ENCODE results near the gene OR6N2.

Gene OR6N2

DNA sequence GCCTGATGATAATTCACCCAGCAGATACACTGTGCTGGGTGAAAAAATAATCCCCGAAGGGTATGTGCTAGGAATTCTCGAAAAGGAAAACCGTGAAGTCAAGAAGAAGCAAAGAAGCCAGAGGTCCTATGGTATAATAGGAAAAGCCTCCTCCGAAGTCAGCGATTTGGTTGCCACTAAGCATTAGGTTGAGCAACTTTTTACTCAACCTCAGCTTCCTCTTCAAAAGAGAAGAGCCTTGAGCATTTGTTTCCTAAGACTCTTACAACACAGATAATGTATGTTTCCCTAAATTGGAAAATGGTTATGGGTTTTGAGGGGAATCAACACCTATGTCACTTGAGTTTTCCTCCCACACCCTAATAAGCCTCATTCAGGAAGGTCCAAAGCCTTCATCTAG is 28.9 kb upstream of the OR6N2 start:
- no peak overlapping the region for H3K27ac ChIP-seq (ENCODE audit: low read depth in 2 of 2, low read length in 2 of 2)
- H3K9ac ChIP-seq (ENCODE audit: low read depth in 1 of 2, low read length in 2 of 2), result no peak overlapping the region

DNA sequence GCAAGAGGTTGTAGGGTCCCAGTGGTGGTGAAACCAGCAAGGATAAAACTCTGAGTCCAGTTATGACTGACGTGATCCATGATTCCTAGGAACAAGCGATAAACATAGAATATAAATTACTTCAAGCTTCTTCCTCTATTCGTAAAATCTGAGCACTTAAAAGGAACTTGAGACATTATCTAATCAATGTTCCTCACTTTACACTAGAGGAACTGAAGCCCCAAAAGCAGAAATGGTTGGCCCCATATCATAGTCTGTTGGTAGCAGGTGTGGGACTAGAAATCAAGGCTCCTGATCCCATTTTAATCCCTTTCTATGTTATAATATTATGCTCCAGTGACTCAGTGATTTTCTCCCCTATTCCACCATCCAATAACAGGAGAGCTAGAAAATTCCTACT is 28.3 kb upstream of the OR6N2 start:
- Histone ChIP-seq H3K4me3 (ENCODE audit: low read length in 2 of 2) (no peak overlapping the region), H3K27me3 (ENCODE audit: control insufficient read depth in 2 of 2, insufficient read depth in 2 of 2, low read length in 2 of 2) (no peaks in the 10 kb centered on the region), H3K36me3 (ENCODE audit: control insufficient read depth in 2 of 2, insufficient read depth in 2 of 2, low read length in 2 of 2) (no peaks in the 10 kb centered on the region), H3K9ac (ENCODE audit: low read depth in 1 of 2, low read length in 2 of 2) (no peak overlapping the region), H3K4me1 (ENCODE audit: control insufficient read depth in 2 of 2, insufficient read depth in 2 of 2, low read length in 2 of 2) (peaks cover 0 to 2% of the 10 kb centered on the region in 2 donors), H3K9me3 (ENCODE audit: control insufficient read depth in 2 of 2, low read length in 2 of 2) (no peaks in the 10 kb centered on the region), H3K27ac (ENCODE audit: low read depth in 2 of 2, low read length in 2 of 2) (no peak overlapping the region)

More for the DNA sequence above, 28.9 kb upstream of the OR6N2 start:
- no peaks in the 10 kb centered on the region for H3K36me3 ChIP-seq (ENCODE audit: control insufficient read depth in 2 of 2, insufficient read depth in 2 of 2, low read length in 2 of 2)
- H3K4me1 ChIP-seq (ENCODE audit: control insufficient read depth in 2 of 2, insufficient read depth in 2 of 2, low read length in 2 of 2), result peaks cover 0 to 2% of the 10 kb centered on the region in 2 donors
- H3K9me3 ChIP-seq (ENCODE audit: control insufficient read depth in 2 of 2, low read length in 2 of 2), result no peaks in the 10 kb centered on the region
- H3K4me3 ChIP-seq (ENCODE audit: low read length in 2 of 2), result no peak overlapping the region
- no peaks in the 10 kb centered on the region for H3K27me3 ChIP-seq (ENCODE audit: control insufficient read depth in 2 of 2, insufficient read depth in 2 of 2, low read length in 2 of 2)

- Histone ChIP-seq H3K36me3 (ENCODE audit: control insufficient read depth in 2 of 2, insufficient read depth in 2 of 2, low read length in 2 of 2) (no peaks in the 10 kb centered on the region), H3K27ac (ENCODE audit: low read depth in 2 of 2, low read length in 2 of 2) (no peak overlapping the region), H3K4me1 (ENCODE audit: control insufficient read depth in 2 of 2, insufficient read depth in 2 of 2, low read length in 2 of 2) (peaks cover 0 to 2% of the 10 kb centered on the region in 2 donors), H3K9me3 (ENCODE audit: control insufficient read depth in 2 of 2, low read length in 2 of 2) (no peaks in the 10 kb centered on the region), H3K9ac (ENCODE audit: low read depth in 1 of 2, low read length in 2 of 2) (no peak overlapping the region), H3K27me3 (ENCODE audit: control insufficient read depth in 2 of 2, insufficient read depth in 2 of 2, low read length in 2 of 2) (no peaks in the 10 kb centered on the region), H3K4me3 (ENCODE audit: low read length in 2 of 2) (no peak overlapping the region)
These were observed 26.0 kb upstream of the OR6N2 start for GRCh38 chr1:158806916-158807536.

GRCh38 chr1:158803678-158804077 is 22.7 kb upstream of the OR6N2 start:
- no peaks in the 10 kb centered on the region for H3K4me1 ChIP-seq (ENCODE audit: control insufficient read depth in 2 of 2, insufficient read depth in 2 of 2, low read length in 2 of 2)
- no peaks in the 10 kb centered on the region for H3K36me3 ChIP-seq (ENCODE audit: control insufficient read depth in 2 of 2, insufficient read depth in 2 of 2, low read length in 2 of 2)
- no peaks in the 10 kb centered on the region for H3K9me3 ChIP-seq (ENCODE audit: control insufficient read depth in 2 of 2, low read length in 2 of 2)
- no peak overlapping the region for H3K9ac ChIP-seq (ENCODE audit: low read depth in 1 of 2, low read length in 2 of 2)
- no peak overlapping the region for H3K27ac ChIP-seq (ENCODE audit: low read depth in 2 of 2, low read length in 2 of 2)
- no peaks in the 10 kb centered on the region for H3K27me3 ChIP-seq (ENCODE audit: control insufficient read depth in 2 of 2, insufficient read depth in 2 of 2, low read length in 2 of 2)
- H3K4me3 ChIP-seq (ENCODE audit: low read length in 2 of 2), result no peak overlapping the region

GRCh38 chr1:158801396-158801795 is 20.4 kb upstream of the OR6N2 start:
- Histone ChIP-seq H3K9me3 (ENCODE audit: control insufficient read depth in 2 of 2, low read length in 2 of 2) (no peaks in the 10 kb centered on the region), H3K4me1 (ENCODE audit: control insufficient read depth in 2 of 2, insufficient read depth in 2 of 2, low read length in 2 of 2) (no peaks in the 10 kb centered on the region), H3K36me3 (ENCODE audit: control insufficient read depth in 2 of 2, insufficient read depth in 2 of 2, low read length in 2 of 2) (no peaks in the 10 kb centered on the region), H3K4me3 (ENCODE audit: low read length in 2 of 2) (no peak overlapping the region), H3K27me3 (ENCODE audit: control insufficient read depth in 2 of 2, insufficient read depth in 2 of 2, low read length in 2 of 2) (no peaks in the 10 kb centered on the region), H3K27ac (ENCODE audit: low read depth in 2 of 2, low read length in 2 of 2) (no peak overlapping the region), H3K9ac (ENCODE audit: low read depth in 1 of 2, low read length in 2 of 2) (no peak overlapping the region)

DNA sequence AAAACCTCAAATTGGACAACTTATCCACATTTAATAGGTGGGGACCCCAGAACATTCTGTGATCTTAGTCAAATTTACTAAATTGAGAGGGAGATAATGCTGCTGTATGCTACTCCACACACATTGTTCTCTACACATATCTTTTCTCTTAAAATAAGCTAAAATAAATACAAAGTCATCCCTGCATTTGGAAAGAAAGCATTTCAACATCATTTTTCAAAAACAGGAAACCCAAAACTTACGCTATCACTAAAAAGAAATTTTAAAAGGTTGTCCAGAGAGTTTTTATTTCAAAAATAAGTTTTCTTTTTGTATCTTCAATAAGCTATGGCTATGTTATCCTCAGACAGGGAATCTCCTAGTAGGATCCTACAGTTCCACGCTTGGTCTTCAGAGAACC is 19.5 kb upstream of the OR6N2 start:
- no peak overlapping the region for H3K4me3 ChIP-seq (ENCODE audit: low read length in 2 of 2)
- H3K9ac ChIP-seq (ENCODE audit: low read depth in 1 of 2, low read length in 2 of 2), result no peak overlapping the region
- no peaks in the 10 kb centered on the region for H3K9me3 ChIP-seq (ENCODE audit: control insufficient read depth in 2 of 2, low read length in 2 of 2)
- no peaks in the 10 kb centered on the region for H3K27me3 ChIP-seq (ENCODE audit: control insufficient read depth in 2 of 2, insufficient read depth in 2 of 2, low read length in 2 of 2)
- H3K27ac ChIP-seq (ENCODE audit: low read depth in 2 of 2, low read length in 2 of 2), result no peak overlapping the region
- H3K36me3 ChIP-seq (ENCODE audit: control insufficient read depth in 2 of 2, insufficient read depth in 2 of 2, low read length in 2 of 2), result no peaks in the 10 kb centered on the region
- H3K4me1 ChIP-seq (ENCODE audit: control insufficient read depth in 2 of 2, insufficient read depth in 2 of 2, low read length in 2 of 2), result no peaks in the 10 kb centered on the region

DNA sequence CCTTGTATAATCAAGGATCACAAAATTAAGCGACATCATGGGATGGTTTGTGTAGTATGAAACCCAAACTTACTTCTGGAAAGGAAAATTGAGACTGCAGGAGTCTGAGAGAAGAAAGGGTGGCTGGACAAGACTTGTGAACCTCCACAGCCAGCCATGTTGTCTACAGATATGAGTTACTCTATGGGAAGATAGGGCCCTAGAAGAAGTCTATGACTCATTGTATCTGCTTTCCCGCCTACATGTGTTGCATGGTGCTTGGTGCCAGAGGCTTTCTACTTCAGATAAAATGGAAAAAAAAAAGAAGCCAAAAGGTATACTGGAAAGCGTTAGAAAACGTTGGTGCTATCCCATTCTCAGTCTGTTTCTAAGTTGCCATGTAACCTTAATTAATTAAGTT is 18.7 kb upstream of the OR6N2 start:
- Histone ChIP-seq H3K4me3 (ENCODE audit: low read length in 2 of 2) (no peak overlapping the region), H3K27ac (ENCODE audit: low read depth in 2 of 2, low read length in 2 of 2) (no peak overlapping the region), H3K27me3 (ENCODE audit: control insufficient read depth in 2 of 2, insufficient read depth in 2 of 2, low read length in 2 of 2) (no peaks in the 10 kb centered on the region), H3K9ac (ENCODE audit: low read depth in 1 of 2, low read length in 2 of 2) (no peak overlapping the region), H3K36me3 (ENCODE audit: control insufficient read depth in 2 of 2, insufficient read depth in 2 of 2, low read length in 2 of 2) (no peaks in the 10 kb centered on the region), H3K4me1 (ENCODE audit: control insufficient read depth in 2 of 2, insufficient read depth in 2 of 2, low read length in 2 of 2) (no peaks in the 10 kb centered on the region), H3K9me3 (ENCODE audit: control insufficient read depth in 2 of 2, low read length in 2 of 2) (no peaks in the 10 kb centered on the region)

- Histone ChIP-seq H3K4me1 (ENCODE audit: control insufficient read depth in 2 of 2, insufficient read depth in 2 of 2, low read length in 2 of 2) (no peaks in the 10 kb centered on the region), H3K27ac (ENCODE audit: low read depth in 2 of 2, low read length in 2 of 2) (no peak overlapping the region), H3K9me3 (ENCODE audit: control insufficient read depth in 2 of 2, low read length in 2 of 2) (no peaks in the 10 kb centered on the region), H3K27me3 (ENCODE audit: control insufficient read depth in 2 of 2, insufficient read depth in 2 of 2, low read length in 2 of 2) (no peaks in the 10 kb centered on the region), H3K4me3 (ENCODE audit: low read length in 2 of 2) (no peak overlapping the region), H3K36me3 (ENCODE audit: control insufficient read depth in 2 of 2, insufficient read depth in 2 of 2, low read length in 2 of 2) (no peaks in the 10 kb centered on the region), H3K9ac (ENCODE audit: low read depth in 1 of 2, low read length in 2 of 2) (no peak overlapping the region)
These were observed 17.5 kb upstream of the OR6N2 start for GRCh38 chr1:158798531-158798930.

GRCh38 chr1:158794247-158794646 is 13.2 kb upstream of the OR6N2 start:
- Histone ChIP-seq H3K9ac (ENCODE audit: low read depth in 1 of 2, low read length in 2 of 2) (no peak overlapping the region), H3K36me3 (ENCODE audit: control insufficient read depth in 2 of 2, insufficient read depth in 2 of 2, low read length in 2 of 2) (no peaks in the 10 kb centered on the region), H3K27me3 (ENCODE audit: control insufficient read depth in 2 of 2, insufficient read depth in 2 of 2, low read length in 2 of 2) (no peaks in the 10 kb centered on the region), H3K27ac (ENCODE audit: low read depth in 2 of 2, low read length in 2 of 2) (no peak overlapping the region), H3K9me3 (ENCODE audit: control insufficient read depth in 2 of 2, low read length in 2 of 2) (no peaks in the 10 kb centered on the region), H3K4me3 (ENCODE audit: low read length in 2 of 2) (no peak overlapping the region), H3K4me1 (ENCODE audit: control insufficient read depth in 2 of 2, insufficient read depth in 2 of 2, low read length in 2 of 2) (no peaks in the 10 kb centered on the region)

DNA sequence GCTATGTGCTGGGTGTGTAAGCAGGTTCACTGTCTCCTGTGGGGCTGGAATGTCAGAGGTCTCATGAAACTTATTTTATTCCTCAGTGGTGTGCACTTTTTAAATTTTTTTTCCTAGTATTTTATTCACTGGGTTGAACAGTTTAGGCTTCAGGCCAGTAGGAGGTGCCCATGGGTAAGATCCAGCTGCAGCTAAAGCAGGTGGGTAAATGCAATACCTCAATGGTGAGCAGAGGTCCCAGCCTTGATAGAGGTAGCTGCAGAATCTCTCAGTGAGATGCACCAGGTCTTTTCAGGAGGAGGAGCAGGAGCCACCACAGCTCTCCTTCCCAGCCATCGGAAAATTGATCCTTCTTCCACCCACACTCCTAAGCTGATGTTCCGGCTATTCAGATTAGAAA is 12.6 kb upstream of the OR6N2 start:
- Histone ChIP-seq H3K27ac (ENCODE audit: low read depth in 2 of 2, low read length in 2 of 2) (no peak overlapping the region), H3K36me3 (ENCODE audit: control insufficient read depth in 2 of 2, insufficient read depth in 2 of 2, low read length in 2 of 2) (no peaks in the 10 kb centered on the region), H3K4me3 (ENCODE audit: low read length in 2 of 2) (no peak overlapping the region), H3K27me3 (ENCODE audit: control insufficient read depth in 2 of 2, insufficient read depth in 2 of 2, low read length in 2 of 2) (no peaks in the 10 kb centered on the region), H3K9me3 (ENCODE audit: control insufficient read depth in 2 of 2, low read length in 2 of 2) (no peaks in the 10 kb centered on the region), H3K9ac (ENCODE audit: low read depth in 1 of 2, low read length in 2 of 2) (no peak overlapping the region), H3K4me1 (ENCODE audit: control insufficient read depth in 2 of 2, insufficient read depth in 2 of 2, low read length in 2 of 2) (no peaks in the 10 kb centered on the region)
